ENCODE results near the gene KCNJ10.

KCNJ10 gene

DNA sequence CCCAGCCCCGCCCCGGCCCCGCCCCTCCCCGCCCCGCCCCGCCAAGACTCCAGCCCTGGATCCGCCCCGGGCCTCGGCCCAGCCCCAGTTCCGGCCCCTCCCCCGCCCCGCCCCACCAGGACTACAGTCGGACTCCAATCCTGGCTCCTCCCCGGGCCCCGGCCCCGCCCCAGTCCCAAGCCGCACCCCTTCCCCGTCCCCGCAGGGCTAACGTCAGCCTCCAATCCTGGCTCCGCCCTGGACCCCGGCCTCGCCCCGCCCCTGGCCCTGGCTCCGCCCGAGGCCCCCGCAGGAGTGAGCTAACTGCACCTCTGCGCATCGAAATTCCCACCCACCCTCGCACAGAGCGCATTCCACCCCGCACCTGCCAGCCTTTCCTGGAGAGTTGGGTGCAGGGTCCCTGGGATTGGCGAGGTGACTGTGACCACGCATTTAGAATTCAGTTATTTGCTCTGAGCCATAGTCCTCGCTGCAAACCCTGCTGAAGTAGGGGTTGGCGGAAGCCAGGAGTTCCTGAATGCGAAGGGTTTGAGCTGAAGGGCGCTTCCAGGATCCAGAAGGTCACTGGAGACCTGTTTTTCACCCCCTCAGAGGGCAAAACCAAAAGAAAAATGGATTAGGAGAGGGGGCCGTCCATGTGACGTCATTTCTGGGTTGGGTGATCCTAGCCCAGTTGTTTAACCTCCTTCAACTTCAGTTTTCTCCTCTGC lies 29.0 kb upstream of the KCNJ10 start:
- peak; percentile 98 for DNase-seq

DNA sequence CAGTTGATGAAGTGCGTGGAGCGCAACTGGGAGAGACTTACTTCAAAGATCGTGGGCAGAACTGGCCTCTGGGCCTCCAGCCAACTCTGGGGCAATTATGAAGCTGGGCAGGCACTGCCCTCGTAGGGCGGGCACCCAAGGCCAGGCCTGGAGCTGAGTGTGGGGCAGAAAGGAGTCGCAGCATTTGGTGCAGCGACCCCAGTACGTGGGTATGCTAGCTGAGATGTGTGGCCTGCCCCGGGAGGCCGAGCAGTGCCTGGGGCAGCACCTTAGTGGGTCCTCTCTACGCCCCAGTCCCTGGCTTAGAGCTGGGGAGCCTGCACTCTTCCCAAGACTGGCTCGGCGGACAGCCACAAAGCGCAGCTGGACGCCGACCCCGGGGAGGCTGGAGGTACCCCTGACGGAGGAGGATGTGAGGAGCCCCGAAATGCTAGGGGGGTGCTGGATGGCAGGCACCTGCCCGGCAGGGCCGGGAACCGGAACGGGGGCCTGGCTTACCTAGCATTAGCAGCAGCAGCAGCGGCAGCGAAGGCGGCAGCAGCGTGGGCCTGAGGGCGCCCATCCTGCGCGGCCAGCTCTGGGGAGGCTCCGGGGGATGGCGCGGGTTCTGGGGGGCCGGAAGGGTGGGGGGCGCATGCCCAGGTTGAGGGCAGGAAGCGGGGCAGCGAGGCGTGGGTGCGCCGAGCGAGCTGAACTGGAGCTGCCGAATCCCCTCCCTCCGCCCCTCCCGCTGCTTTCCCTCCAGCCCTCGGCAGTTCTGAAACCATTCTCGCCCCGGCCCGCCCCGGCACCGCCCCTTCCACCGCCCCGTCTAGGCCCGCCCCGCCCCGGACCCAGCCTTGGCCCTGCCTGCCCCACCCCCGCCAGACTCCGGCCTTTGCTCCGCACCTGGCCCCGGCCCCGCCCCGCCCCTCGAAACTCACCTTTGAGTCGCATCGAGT lies 28.2 kb upstream of the KCNJ10 start, which contains the start of gene IGSF8:
Gene IGSF8, minus strand, starts transcription at position 709 of the 941 bp plus-strand sequence. Its CDS starts 147 bp downstream, at position 562.
- DNase-seq, result peak; percentile 90

DNA sequence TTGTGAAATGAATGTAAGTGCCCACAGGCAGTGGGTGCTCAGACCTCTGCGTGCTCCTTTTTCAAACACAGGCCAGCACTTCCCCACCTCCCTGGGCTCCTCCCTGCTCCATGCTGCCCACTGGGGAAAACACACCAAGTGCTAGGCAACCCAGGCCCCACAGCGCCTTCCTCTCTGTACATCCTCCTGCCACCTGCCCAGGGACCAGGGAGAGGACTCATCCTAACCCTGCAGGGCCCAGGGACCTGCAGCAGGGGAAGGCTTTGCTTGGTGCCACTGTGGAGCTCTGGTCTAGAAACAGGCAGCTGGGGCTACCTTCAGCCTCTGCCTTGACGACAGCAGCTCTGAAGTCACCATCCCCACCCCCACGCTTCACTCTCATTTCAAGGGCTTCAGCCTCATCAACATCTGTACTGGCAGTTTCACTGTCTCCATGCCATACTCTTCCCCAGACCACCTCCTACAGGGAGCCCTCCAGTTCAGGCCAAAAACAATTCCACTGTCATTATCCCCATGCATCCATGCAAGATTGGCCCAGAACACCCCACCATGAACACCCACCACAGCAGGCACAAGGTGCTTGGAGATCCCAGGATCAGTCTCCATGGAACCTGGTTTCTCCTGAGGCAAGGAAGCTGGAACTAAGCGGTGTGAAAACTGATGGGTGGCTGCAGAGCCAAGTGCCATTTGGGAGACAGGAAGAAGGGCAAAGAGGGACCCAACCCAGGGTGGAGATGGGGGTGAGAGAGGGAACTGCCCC lies 27.4 kb upstream of the KCNJ10 start:
- peak; percentile 29 for DNase-seq

DNA sequence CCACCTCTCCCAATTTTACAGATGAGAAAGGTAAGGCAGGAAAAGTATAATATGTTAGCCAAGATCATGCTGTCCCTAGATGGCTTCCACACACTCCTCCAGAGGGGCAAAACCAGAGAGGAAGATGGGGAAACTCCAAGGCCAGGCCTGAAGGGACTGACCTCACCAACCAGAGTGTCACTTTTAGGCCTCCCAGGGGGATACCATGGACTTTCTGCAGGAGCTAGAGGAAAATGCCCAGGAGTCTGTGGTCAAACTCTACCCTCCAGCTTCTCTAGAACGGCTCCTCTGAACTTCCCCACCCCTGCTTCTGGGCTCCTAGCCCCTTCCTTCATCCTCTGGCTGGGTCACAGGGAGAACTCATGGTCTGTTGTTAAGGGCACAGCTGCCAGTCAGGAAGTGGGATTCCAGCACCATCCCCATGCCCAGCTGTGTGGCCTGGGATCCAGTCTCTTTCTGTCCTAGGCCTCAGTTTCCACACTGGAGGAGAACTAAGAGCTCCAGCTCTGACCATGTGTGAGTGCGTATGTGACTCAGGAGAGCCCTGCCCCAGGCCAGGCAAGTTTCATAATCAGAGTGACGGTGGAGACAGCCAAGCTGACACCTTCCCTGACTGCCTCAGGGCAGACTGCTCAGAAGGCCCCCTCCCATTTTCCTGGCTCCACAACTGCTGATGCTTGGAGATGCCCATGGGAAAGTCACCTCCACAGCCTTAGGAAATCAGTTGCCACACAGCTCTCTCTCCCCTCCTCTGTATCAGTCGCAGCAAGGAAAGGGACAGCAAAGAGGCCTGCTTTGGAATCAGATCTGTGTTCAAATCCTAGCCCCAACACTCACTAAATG lies 26.5 kb upstream of the KCNJ10 start:
- DNase-seq, result peak; percentile 26

DNA sequence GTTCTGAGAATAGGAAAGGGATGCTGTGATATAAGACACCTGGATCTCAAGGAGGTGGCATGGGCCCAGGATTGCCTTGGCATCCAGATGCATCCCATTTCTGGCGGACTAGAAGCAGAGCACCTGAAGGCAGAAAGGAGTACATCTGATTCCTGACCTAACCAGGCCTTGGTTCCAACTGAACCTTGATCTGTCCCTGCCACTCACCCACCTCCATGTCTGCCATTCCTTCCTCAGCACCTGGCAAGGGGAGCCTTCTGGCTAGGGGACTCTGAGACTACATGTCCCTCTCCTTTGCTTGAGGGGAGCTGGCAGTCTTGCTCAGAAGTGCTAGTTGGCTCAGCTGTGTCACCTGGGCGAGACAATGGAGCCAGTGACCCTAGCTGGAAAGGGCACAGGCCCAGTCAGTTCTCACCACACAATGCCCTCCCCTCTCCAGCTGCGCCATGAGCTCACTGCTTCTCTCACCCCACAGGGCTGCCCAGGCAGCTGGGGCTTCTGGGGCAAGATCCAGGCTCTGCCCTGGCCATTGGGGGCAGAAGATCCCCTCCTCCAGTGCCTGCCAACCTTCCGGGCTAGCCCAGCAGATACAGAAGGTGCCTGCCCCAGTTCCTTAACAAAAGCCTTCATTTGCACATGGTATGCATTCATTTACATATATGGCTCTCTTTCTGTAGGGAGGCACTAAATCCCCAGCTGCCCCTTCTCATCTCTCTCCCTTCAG lies 25.6 kb upstream of the KCNJ10 start:
- DNase-seq, result no peak

DNA sequence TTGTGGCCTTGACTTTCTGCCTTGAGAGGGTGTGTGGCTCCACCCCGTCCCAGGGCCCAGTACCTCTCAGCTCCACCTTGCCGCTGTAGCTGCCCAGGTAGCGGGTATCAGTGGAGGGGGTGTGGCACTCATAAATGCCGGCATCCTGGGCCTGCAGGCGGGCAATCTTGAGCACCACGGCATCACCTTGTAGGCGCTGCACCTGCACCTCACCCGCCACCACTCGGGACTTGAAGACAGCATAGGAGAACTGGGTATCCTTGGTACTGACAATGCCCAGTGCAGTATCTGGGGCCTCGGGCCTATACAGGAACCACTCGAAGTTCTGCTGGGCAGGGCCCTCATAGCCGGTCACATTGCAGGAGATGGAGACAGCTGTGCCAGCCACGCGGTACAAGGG lies 24.8 kb upstream of the KCNJ10 start:
- DNase-seq, result no peak

DNA sequence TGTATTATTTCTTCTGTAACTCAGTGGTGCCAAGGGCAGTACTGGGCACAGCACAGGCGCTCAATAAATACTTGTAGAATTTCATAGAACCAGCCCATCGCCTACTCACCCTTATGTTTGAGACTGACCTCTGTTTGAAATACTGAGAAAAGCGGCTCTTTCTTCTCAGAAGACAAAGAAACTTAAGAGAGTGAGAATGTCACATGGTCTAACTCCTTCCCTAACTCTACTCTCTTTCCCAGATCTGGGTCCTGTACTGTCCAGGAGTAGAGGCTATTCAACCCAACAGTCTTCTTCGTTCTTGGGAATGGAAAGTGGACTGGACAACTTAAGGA lies 24.3 kb upstream of the KCNJ10 start:
- DNase-seq, result no peak

DNA sequence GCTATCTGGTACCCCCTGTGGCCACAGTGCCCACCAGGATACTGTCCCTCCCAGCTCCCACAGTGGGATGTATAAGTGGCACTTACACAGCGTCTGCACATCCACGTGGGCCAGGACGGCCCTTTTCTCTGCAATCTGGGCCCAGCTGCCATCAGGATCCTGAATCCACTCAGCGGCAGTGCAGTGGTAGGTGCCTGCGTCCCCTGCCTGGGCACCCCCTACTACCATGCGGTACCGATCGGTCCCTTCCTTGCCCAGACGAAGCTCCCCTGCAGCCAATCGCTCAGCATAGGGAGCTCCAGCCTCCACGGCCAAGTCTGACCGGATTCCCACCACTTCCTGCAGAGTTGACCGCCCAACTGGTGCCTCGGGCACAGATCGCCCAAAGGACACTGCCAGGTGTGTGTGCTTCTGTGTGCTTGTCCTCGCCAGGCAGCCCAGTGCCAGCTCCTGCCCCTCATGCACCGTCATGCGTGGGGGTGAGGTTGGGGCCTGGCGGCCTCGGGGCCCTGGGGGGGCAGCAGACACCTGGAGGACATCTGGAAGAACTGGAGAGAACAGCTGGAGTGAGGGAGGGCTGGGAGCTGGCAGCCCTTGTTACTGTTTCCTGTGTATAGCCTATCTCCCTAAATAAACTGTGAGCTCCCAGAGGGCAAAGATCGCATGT lies 23.8 kb upstream of the KCNJ10 start:
- no peak for DNase-seq

DNA sequence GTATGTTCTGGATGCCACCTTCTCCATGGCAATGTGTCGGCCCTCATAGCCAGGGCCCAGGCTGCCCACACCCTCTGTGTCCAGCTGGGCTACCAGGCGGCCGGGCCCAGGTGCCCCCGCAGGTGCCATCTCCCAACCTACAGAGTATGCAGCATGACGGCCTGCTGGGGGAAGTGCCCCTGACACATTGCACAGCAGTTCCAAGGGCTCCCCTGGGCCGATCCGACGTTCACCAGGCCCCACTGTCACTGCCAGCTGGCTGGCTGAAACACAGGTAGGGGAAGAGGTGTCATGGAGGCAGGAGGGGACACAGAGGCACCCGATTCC lies 23.1 kb upstream of the KCNJ10 start:
- no peak for DNase-seq

DNA sequence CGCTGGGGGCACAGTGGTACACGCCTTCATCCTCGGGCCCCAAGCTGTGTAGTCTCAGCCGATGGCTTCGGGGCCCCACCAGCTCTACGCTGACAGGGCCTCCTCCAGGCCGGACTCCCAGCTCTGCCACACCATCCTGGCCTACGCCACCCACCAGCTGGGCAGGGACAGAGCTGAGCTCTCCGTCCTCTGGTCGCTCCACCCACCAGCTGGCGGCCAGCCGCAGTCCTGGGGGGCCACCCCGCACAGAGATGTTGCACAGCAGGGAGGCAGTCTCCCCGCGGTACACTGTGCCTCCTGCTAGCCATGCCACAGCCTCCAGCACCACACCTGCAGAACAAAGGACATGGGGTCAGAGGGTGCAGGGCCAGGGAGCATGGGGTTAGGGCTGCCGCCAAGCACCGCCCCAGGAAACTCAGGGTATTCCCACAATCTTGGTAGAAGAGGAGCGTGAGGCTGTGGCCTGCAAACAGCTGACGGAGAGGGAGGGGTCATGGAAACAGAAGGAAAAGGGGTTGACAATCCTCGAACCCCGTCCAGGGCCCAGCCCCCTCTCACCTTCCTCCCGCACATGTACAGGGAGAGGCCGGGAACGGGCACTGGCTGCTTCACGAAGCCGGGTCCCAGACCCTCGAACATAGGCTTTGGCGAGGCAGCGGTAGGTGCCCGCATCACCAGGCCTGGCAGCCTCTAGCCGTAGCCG lies 22.6 kb upstream of the KCNJ10 start:
- no peak for DNase-seq

DNA sequence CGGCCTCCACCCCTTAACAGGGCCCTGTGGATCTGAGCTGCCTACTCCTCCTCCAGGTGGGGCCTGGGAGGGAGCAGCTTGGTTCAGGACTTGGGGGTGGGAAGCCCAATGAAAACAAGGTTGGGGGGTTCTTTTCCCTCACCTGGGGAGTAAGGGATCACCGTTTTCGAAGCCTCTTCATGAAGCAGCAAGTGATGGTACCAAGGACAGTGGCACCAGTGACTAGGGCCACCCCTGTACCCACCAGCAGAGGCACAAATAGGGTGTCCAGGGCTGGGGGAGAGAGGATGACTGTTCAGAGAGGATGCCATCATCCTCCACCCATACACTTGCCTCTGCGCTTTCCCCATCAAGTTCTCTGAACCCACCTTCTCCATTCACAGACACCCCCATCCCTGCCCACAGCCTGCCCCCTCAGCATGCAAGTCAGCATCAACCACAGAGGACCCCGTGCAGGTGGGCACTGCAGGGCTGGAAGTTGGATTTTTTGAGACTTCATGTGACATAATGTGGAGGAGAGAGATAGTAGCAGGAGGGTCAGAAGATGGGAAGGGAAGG lies 21.8 kb upstream of the KCNJ10 start:
- DNase-seq, result no peak

DNA sequence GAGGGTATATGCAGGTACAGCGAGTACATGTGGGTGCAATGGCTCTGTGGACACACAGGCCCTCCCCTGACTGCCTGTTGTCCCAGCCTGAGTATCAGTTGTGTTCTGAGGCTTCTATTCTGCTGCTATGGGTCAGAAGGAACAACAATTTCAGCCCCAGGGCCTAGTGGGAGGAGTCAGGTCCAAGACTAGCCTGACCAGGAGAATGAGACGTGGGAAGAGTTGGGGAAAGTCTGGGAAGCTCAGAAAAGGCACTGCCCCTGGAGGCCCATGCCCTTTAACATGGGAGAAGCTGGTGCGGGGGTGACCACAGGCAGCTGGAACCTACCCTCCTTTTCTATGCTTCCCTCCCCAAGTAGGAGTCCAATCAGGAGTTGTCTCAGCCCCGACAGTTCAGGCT lies 20.8 kb upstream of the KCNJ10 start:
- no peak for DNase-seq

DNA sequence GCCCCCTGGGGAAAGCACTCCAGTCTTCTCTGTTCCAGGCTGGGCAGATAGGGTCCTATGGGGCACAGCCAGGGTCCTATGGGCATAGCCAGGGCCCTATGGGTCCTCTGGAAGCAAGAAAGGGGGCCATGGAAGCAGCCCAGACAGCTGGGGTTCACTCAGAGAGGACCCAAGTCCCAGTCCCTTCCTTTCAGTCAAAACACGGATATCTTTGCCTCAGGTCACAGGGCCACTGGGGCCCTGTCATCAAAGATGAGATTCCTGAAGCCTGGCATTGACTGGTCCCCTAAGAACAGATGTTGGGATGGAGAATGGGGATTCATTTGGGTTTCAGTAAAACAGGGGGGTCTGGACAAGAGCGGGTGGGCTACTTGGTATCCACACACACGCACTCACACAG lies 19.9 kb upstream of the KCNJ10 start:
- DNase-seq, result no peak

DNA sequence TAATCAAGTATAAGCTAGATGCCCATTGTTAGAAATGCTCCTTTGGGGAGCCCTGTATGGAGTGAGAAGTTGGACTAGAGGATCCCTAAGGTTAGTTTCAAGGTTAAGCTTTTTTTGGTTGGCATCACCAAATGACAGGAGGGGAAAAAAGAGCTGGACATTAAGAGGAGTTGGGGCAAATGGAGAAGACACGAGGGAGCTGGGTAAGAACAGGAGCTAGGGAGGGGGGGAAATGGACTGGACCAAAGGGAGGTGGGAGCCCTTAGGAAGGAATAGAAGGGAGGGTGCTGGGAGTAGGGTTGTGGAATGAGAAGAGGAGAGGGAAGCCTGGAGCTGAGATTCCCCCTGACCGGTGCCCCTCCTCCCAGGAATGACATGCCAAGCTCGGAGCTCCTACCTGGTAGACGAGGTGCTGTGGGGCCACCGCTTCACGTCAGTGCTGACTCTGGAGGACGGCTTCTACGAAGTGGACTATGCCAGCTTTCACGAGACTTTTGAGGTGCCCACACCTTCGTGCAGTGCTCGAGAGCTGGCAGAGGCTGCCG lies 17.2 kb upstream of the KCNJ10 start:
- no peak for DNase-seq

DNA sequence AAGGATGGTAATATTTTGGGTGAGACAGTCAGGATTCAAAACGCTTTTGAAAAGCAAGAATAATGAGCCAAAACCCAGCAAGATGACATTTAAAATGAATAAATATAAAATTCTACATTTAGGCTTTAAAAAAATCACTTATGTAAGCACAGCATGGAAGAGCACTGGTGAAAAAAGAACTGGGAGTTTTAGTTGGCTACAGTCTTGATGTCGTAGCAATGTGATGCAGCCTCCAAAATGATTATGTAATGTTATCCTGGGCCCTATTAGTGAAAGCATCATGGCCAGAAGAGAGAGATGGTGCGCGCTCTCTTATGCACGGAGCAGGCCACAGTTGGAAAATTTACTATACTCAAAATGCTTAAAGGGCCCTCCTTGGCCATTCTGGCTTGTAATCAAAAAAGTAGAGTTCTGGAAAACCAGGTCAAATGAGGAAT lies 16.5 kb upstream of the KCNJ10 start:
- DNase-seq, result no peak

DNA sequence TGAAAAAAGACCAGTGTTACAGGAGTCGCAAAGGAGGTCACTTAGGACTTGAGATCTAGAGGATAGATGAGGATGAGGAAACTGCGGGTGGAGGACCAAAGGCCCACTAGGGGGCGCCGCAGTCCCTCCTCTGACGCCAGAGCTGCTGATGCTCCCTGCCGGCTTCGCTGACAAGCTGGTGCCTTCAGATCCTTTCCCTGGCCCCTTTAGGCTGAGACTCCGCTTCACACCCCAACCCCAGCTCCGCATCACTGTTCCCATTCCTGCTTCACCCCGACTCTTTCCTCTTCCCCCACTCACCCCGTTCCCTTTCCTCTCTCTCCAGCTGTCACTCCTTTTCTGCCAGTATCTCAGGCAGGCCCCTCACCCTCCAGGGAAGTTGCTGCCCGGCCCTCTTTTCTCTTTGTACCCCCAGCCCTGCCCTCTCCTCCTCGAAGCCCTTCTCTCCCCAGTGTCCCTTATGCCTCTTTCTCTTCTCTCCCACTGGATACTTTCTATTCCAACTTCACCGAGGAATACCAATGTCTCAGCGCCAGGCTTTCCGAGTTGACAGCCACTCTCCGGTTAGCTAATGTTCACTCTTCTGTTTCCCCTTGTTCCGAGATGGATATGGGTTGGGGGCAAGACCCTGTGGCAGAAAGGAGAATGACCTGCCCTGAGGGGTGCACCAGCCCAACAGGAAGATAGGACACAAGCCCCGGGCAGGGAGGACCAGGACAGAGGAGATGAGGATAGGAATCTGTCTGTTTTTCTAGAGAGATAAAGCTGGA lies 15.9 kb upstream of the KCNJ10 start:
- DNase-seq, result peak; percentile 80

DNA sequence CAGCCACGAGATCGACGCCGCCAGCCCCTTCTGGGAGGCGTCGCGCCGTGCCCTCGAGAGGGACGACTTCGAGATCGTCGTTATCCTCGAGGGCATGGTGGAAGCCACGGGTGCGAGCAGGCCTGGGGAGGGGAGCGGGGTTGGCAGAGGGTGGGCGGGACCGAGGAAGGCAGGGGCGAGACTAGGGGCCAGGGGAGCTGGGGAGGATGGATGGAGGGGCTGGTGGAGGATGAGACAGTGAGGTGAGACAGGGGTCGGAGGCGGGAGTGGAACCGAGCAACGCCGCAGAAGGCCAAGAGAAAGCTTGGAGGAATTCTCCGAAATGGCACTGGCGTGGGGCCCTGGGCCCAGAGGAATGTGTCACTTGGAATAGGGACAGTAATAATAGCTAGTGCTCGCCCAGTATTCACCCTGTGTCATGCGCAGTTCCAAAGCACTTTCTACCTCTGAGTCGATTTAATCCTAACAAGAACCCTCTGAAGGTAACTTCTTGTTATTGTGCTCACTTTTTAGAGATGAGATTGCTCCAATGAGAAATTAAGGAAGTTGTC lies 14.9 kb upstream of the KCNJ10 start:
- DNase-seq, result no peak

DNA sequence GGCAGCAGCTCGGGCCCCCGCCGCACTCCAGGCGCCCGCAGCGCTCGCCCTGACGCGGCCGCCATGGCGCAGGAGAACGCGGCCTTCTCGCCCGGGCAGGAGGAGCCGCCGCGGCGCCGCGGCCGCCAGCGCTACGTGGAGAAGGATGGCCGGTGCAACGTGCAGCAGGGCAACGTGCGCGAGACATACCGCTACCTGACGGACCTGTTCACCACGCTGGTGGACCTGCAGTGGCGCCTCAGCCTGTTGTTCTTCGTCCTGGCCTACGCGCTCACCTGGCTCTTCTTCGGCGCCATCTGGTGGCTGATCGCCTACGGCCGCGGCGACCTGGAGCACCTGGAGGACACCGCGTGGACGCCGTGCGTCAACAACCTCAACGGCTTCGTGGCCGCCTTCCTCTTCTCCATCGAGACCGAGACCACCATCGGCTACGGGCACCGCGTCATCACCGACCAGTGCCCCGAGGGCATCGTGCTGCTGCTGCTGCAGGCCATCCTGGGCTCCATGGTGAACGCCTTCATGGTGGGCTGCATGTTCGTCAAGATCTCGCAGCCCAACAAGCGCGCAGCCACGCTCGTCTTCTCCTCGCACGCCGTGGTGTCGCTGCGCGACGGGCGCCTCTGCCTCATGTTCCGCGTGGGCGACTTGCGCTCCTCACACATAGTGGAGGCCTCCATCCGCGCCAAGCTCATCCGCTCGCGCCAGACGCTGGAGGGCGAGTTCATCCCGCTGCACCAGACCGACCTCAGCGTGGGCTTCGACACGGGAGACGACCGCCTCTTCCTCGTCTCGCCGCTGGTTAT lies 14.2 kb upstream of the KCNJ10 start:
- DNase-seq, result peak; percentile 73
